H9 (cell line): ENCODE data around the gene CAMTA1. TPM values are rescaled to one million over a fixed set of nuclear protein-coding genes. Genes with fewer than 3 reads are reported as not detected.

Experiments used
- DNase-seq: peaks from one replicate; pipeline ENCODE4 v3.0.0-alpha.2; 2017
- H2AFZ ChIP-seq: one replicate; pipeline ENCODE4 v1.6.1; 2013; ENCODE audit warnings: mild to moderate bottlenecking, low read length, control low read depth, moderate library complexity
- H2AK5ac ChIP-seq: 2 replicates; pipeline ENCODE4 v1.6.1; 2013; ENCODE audit warnings: low read length, control low read depth, mixed read lengths; ENCODE audit not compliant: insufficient read length
- H2BK120ac ChIP-seq: one replicate; pipeline ENCODE4 v1.6.1; 2013; ENCODE audit warnings: low read depth, mild to moderate bottlenecking, low read length, control low read depth, inconsistent platforms; ENCODE audit not compliant: poor library complexity, severe bottlenecking
- H2BK12ac ChIP-seq: 2 replicates; pipeline ENCODE4 v1.6.1; 2013; ENCODE audit warnings: low read length, control low read depth, mixed read lengths, low read depth; ENCODE audit not compliant: insufficient read length
- H2BK15ac ChIP-seq: 2 replicates; pipeline ENCODE4 v1.6.1; 2013; ENCODE audit warnings: low read depth, low read length, control low read depth
- H2BK20ac ChIP-seq: one replicate; pipeline ENCODE4 v1.6.1; 2013; ENCODE audit warnings: low read depth, mild to moderate bottlenecking, low read length, control low read depth, inconsistent platforms; ENCODE audit not compliant: poor library complexity, severe bottlenecking
- H2BK5ac ChIP-seq: 2 replicates; pipeline ENCODE4 v1.6.1; 2013; ENCODE audit warnings: low read length, control low read depth, mixed read lengths; ENCODE audit not compliant: insufficient read length
- H3K14ac ChIP-seq: 2 replicates; pipeline ENCODE4 v1.6.1; 2013; ENCODE audit warnings: low read length, control low read depth; ENCODE audit not compliant: insufficient read depth
- H3K18ac ChIP-seq: 2 replicates; pipeline ENCODE4 v1.6.1; 2013; ENCODE audit warnings: low read depth, mild to moderate bottlenecking, mixed read lengths, low read length, control low read depth; ENCODE audit not compliant: insufficient read length
- H3K23ac ChIP-seq: 2 replicates; pipeline ENCODE4 v1.6.1; 2013; ENCODE audit warnings: low read length, control low read depth, mixed read lengths, low read depth; ENCODE audit not compliant: insufficient read length
- H3K23me2 ChIP-seq: 2 replicates; pipeline ENCODE4 v1.6.1; 2013; ENCODE audit warnings: low read depth, mild to moderate bottlenecking, mixed read lengths, low read length, control low read depth; ENCODE audit not compliant: insufficient read length, poor library complexity, severe bottlenecking
- H3K27ac ChIP-seq: 2 replicates; pipeline ENCODE4 v1.5.1; 2013; ENCODE audit warnings: low read length, control low read depth, mixed read lengths, low read depth; ENCODE audit not compliant: insufficient read length
- H3K27me3 ChIP-seq: 2 replicates; pipeline ENCODE4 v1.6.1; 2013; ENCODE audit warnings: low read length, control low read depth, inconsistent platforms; ENCODE audit not compliant: insufficient read depth
- H3K4ac ChIP-seq: 2 replicates; pipeline ENCODE4 v1.6.1; 2013; ENCODE audit warnings: low read depth, mild to moderate bottlenecking, control low read depth, inconsistent platforms, low read length, moderate library complexity
- H3K4me1 ChIP-seq: 2 replicates; pipeline ENCODE4 v1.6.1; 2013; ENCODE audit warnings: low read length, control low read depth, inconsistent platforms; ENCODE audit not compliant: insufficient read depth
- H3K4me2 ChIP-seq: 2 replicates; pipeline ENCODE4 v1.6.1; 2013; ENCODE audit warnings: low read length, control low read depth, mixed read lengths; ENCODE audit not compliant: insufficient read length, insufficient read depth
- H3K56ac ChIP-seq: 2 replicates; pipeline ENCODE4 v1.6.1; 2013; ENCODE audit warnings: low read depth, mild to moderate bottlenecking, mixed read lengths, low read length, control low read depth; ENCODE audit not compliant: insufficient read length
- H3K79me1 ChIP-seq: 2 replicates; pipeline ENCODE4 v1.6.1; 2013; ENCODE audit warnings: low read depth, mild to moderate bottlenecking, moderate library complexity, low read length, control low read depth, inconsistent platforms; ENCODE audit not compliant: insufficient read depth, poor library complexity, severe bottlenecking
- H3K79me2 ChIP-seq: 2 replicates; pipeline ENCODE4 v1.6.1; 2013; ENCODE audit warnings: low read length, control low read depth, inconsistent platforms; ENCODE audit not compliant: insufficient read depth
- H3K9ac ChIP-seq: 2 replicates; pipeline ENCODE4 v1.6.1; 2013; ENCODE audit warnings: low read length, control low read depth, mixed read lengths; ENCODE audit not compliant: insufficient read length; ENCODE audit errors: extremely low read depth
- H3K9me3 ChIP-seq: one replicate; pipeline ENCODE4 v1.6.1; 2013; ENCODE audit warnings: low read depth, low read length, inconsistent platforms; ENCODE audit not compliant: control insufficient read depth
- H3T11ph ChIP-seq: one replicate; pipeline ENCODE4 v1.6.1; 2013; ENCODE audit warnings: mild to moderate bottlenecking, low read length, control low read depth, inconsistent platforms
- H4K20me1 ChIP-seq: one replicate; pipeline ENCODE4 v1.6.1; 2013; ENCODE audit not compliant: control insufficient read depth, insufficient read length, insufficient read depth
- H4K5ac ChIP-seq: 2 replicates; pipeline ENCODE4 v1.6.1; 2013; ENCODE audit warnings: low read depth, mild to moderate bottlenecking, mixed read lengths, low read length, control low read depth; ENCODE audit not compliant: insufficient read length
- H4K8ac ChIP-seq: replicated peaks from 2 replicates; pipeline ENCODE4 v1.6.1; 2013; ENCODE audit warnings: low read length, control low read depth, mixed read lengths, low read depth; ENCODE audit not compliant: insufficient read length
- H4K91ac ChIP-seq: 2 replicates; pipeline ENCODE4 v1.6.1; 2013; ENCODE audit warnings: low read depth, mild to moderate bottlenecking, moderate library complexity, mixed read lengths, low read length, control low read depth; ENCODE audit not compliant: insufficient read length
- H3K27ac Mint-ChIP-seq, 3 experiments: 2 replicates in 2 of 3; 3 replicates in 1 of 3; pipeline ENCODE4 v1.8.0; 2020 to 2021; ENCODE audit warnings: mixed read lengths in 3 of 3, mild to moderate bottlenecking in 1 of 3, moderate library complexity in 1 of 3
- H3K27me3 Mint-ChIP-seq: 2 replicates; pipeline ENCODE4 v1.8.0; 2021; ENCODE audit warnings: low read depth, mild to moderate bottlenecking, moderate library complexity, mixed read lengths
- H3K36me3 Mint-ChIP-seq, 3 experiments: 2 replicates in 2 of 3; 3 replicates in 1 of 3; pipeline ENCODE4 v1.8.0; 2020 to 2021; ENCODE audit warnings: low read depth in 3 of 3, mixed read lengths in 3 of 3; ENCODE audit not compliant: insufficient read depth in 1 of 3
- H3K4me1 Mint-ChIP-seq, 2 experiments: 2 replicates each; pipeline ENCODE4 v1.8.0; 2020; ENCODE audit warnings: mixed read lengths in 2 of 2
- H3K4me3 Mint-ChIP-seq, 2 experiments: 2 replicates in 1 of 2; 3 replicates in 1 of 2; pipeline ENCODE4 v1.8.0; 2020 to 2021; ENCODE audit warnings: mild to moderate bottlenecking in 2 of 2, mixed read lengths in 2 of 2, moderate library complexity in 1 of 2
- H3K9me3 Mint-ChIP-seq, 2 experiments: 2 replicates in 1 of 2; 3 replicates in 1 of 2; pipeline ENCODE4 v1.8.0; 2020; ENCODE audit warnings: mild to moderate bottlenecking in 2 of 2, mixed read lengths in 2 of 2, moderate library complexity in 1 of 2
- CTCF ChIP-seq: fragments of 200-600 bp; sonication (generic); conservative IDR thresholded peaks from 3 replicates; pipeline ENCODE4 v1.8.0; 2021; ENCODE audit warnings: antibody characterized with exemption, mild to moderate bottlenecking
- WGBS: extraction: QIAGEN DNeasy Blood & Tissue Kit; methylation state at CpG from one replicate; pipeline ENCODE4 v1.1.7; 2013; ENCODE audit warnings: missing lambda C conversion rate, low lambda C conversion rate, mixed read lengths; ENCODE audit not compliant: insufficient read length; ENCODE audit errors: extremely low coverage; 5-methylcytosine and 5-hydroxymethylcytosine counted together
- total RNA-seq: library from RNA; stranded (reverse); gene quantifications from 2 replicates; pipeline ENCODE4 v1.2.1, GENCODE V29; 2021

CAMTA1 gene
- total RNA-seq, 1 experiment from 2014 or later = 115 TPM

GRCh38 chr1:7613106-7613850 is 828.0 kb downstream of the CAMTA1 start:
- no peaks in the 10 kb centered on the region for H3K36me3 Mint-ChIP-seq
- H3K27me3 Mint-ChIP-seq = no peaks in the 10 kb centered on the region
- no peak overlapping the region for H3T11ph ChIP-seq
- H3K9me3 ChIP-seq = no peaks in the 10 kb centered on the region
- no peak overlapping the region for H3K4me2 ChIP-seq
- no peak overlapping the region for H2AK5ac ChIP-seq
- no peaks in the 10 kb centered on the region for H3K27me3 ChIP-seq
- H4K91ac ChIP-seq = no peak overlapping the region
- no peak overlapping the region for H2BK12ac ChIP-seq
- peaks cover 2% of the 10 kb centered on the region for H4K20me1 ChIP-seq
- no peak overlapping the region for H4K8ac ChIP-seq
- peaks cover 3% of the 10 kb centered on the region; the same call in 1 of the 2 replicates for H3K4me1 ChIP-seq
- H2AFZ ChIP-seq = no peak overlapping the region
- H3K18ac ChIP-seq = no peak overlapping the region
- H2BK5ac ChIP-seq = no peak overlapping the region
- no peak overlapping the region for H3K27ac ChIP-seq
- H3K23me2 ChIP-seq = no peaks in the 10 kb centered on the region
- peaks cover 18 to 21% of the 10 kb centered on the region in 2 experiments for H3K4me1 Mint-ChIP-seq
- H3K23ac ChIP-seq = no peak overlapping the region
- DNase-seq = no peak
- H2BK20ac ChIP-seq = no peak overlapping the region
- 0 out of 5 replicates have a peak, but pooled peaks cover 0 to 4% of the 10 kb centered on the region in 2 experiments for H3K9me3 Mint-ChIP-seq
- no peak overlapping the region for H3K9ac ChIP-seq
- no CpG with 5 or more reads among the region's 18 CpGs for WGBS
- no peak overlapping the region for H3K14ac ChIP-seq
- no peak overlapping the region for H3K4ac ChIP-seq
- no peak overlapping the region for H4K5ac ChIP-seq
- no peak overlapping the region for H2BK120ac ChIP-seq
- H3K4me3 Mint-ChIP-seq = no peak overlapping the region
- H3K79me1 ChIP-seq = no peaks in the 10 kb centered on the region
- no peak overlapping the region for H3K56ac ChIP-seq
- TF ChIP-seq CTCF = no peak
- no peak overlapping the region for H2BK15ac ChIP-seq
- H3K79me2 ChIP-seq = no peaks in the 10 kb centered on the region
- H3K27ac Mint-ChIP-seq = no peak overlapping the region
